ENCODE data around the gene ZNF611. TPM values are rescaled to one million over a fixed set of nuclear protein-coding genes. Genes with fewer than 3 reads are reported as not detected.
"Not testable (repeated sequence)": the region's sequence is repeated elsewhere in the genome, so short reads cannot be mapped to it uniquely, and the experiment has no call there.

Gene ZNF611
- total RNA-seq, 2 experiments from 2014 or later, result 14.6 to 15.5 TPM

GRCh38 chr19:52694921-52695320 is 39.9 kb downstream of the ZNF611 start:
- Histone ChIP-seq H3K4me3 (ENCODE audit: low read length) (no peak overlapping the region), H3K27ac (ENCODE audit: low read depth in 1 of 2, low read length in 2 of 2) (no peak overlapping the region), H3K9me3 (ENCODE audit: control insufficient read depth in 1 of 2, insufficient read depth in 1 of 2, low read length in 2 of 2) (peaks cover 2 to 7% of the 10 kb centered on the region in 2 experiments), H3K36me3 (ENCODE audit: insufficient read depth, low read length) (no peaks in the 10 kb centered on the region), H3K4me1 (ENCODE audit: insufficient read depth, low read length) (peaks cover 9% of the 10 kb centered on the region), H3K27me3 (ENCODE audit: control insufficient read depth in 1 of 2, insufficient read depth in 2 of 2, low read length in 2 of 2) (no peaks in the 10 kb centered on the region)
- no peak for ATAC-seq (ENCODE audit: poor library complexity)
- ChIA-PET POLR2A (interaction anchor here (0.7 kb wide), 1 partner anchor 294 kb away, joined by 3 read pairs; no protein-coding TSS in a partner anchor), CTCF (no interaction called here)
- Mint-ChIP-seq H3K27ac (no peak overlapping the region), H3K36me3 (ENCODE audit: low read depth) (peaks cover 14% of the 10 kb centered on the region), H3K9me3 (no peaks in the 10 kb centered on the region), H3K4me1 (ENCODE audit: low read depth) (peaks cover 14% of the 10 kb centered on the region), H3K27me3 (no peaks in the 10 kb centered on the region), H3K4me3 (no peak overlapping the region)
- no peak for TF ChIP-seq CTCF (IDR thresholded peaks at IDR 0.05)
- intact Hi-C loops (cut with DNase I, micrococcal nuclease), result loop anchor here in 1 of 2 experiments (5.0 kb wide), 1 partner anchor 168 kb away; the partner anchor contains the start of gene ZNF808
- no peak for DNase-seq

GRCh38 chr19:52694281-52694680 is 40.6 kb downstream of the ZNF611 start:
- H3K36me3 ChIP-seq (ENCODE audit: insufficient read depth, low read length); H3K9me3 Mint-ChIP-seq; H3K27ac ChIP-seq (ENCODE audit: low read depth in 1 of 2, low read length in 2 of 2); POLR2A ChIA-PET; H3K4me3 ChIP-seq (ENCODE audit: low read length); DNase-seq; H3K27ac Mint-ChIP-seq; ATAC-seq (ENCODE audit: poor library complexity); H3K27me3 ChIP-seq (ENCODE audit: control insufficient read depth in 1 of 2, insufficient read depth in 2 of 2, low read length in 2 of 2); H3K27me3 Mint-ChIP-seq; H3K4me3 Mint-ChIP-seq; H3K9me3 ChIP-seq (ENCODE audit: control insufficient read depth in 1 of 2, insufficient read depth in 1 of 2, low read length in 2 of 2); CTCF ChIA-PET: not testable (repeated sequence)
- intact Hi-C loops (cut with DNase I, micrococcal nuclease), result loop anchor here in 1 of 2 experiments (5.0 kb wide), 1 partner anchor 167 kb away; the partner anchor contains the start of gene ZNF808
- H3K4me1 Mint-ChIP-seq (ENCODE audit: low read depth), result peaks cover 21% of the 10 kb centered on the region
- peaks cover 16% of the 10 kb centered on the region for H3K36me3 Mint-ChIP-seq (ENCODE audit: low read depth)
- peaks cover 15% of the 10 kb centered on the region for H3K4me1 ChIP-seq (ENCODE audit: insufficient read depth, low read length)

- peak overlapping the region; percentile 51 for H3K27ac Mint-ChIP-seq
- no peaks in the 10 kb centered on the region for H3K9me3 Mint-ChIP-seq
- ChIA-PET POLR2A (no interaction called here), CTCF (no interaction called here)
- H3K36me3 ChIP-seq (ENCODE audit: insufficient read depth, low read length), result no peaks in the 10 kb centered on the region
- peaks cover 16% of the 10 kb centered on the region for H3K36me3 Mint-ChIP-seq (ENCODE audit: low read depth)
- no peak for TF ChIP-seq CTCF (IDR thresholded peaks at IDR 0.05)
- peaks cover 21% of the 10 kb centered on the region for H3K4me1 ChIP-seq (ENCODE audit: insufficient read depth, low read length)
- H3K4me3 Mint-ChIP-seq, result peak overlapping the region; percentile 60
- H3K27me3 Mint-ChIP-seq, result no peaks in the 10 kb centered on the region
- peaks cover 34% of the 10 kb centered on the region for H3K4me1 Mint-ChIP-seq (ENCODE audit: low read depth)
- DNase-seq (no peak), ATAC-seq (ENCODE audit: poor library complexity) (no peak)
- no peaks in the 10 kb centered on the region for H3K27me3 ChIP-seq (ENCODE audit: control insufficient read depth in 1 of 2, insufficient read depth in 2 of 2, low read length in 2 of 2)
- no peak overlapping the region for H3K4me3 ChIP-seq (ENCODE audit: low read length)
- H3K9me3 ChIP-seq (ENCODE audit: control insufficient read depth in 1 of 2, insufficient read depth in 1 of 2, low read length in 2 of 2), result no peaks in the 10 kb centered on the region
- intact Hi-C loops (cut with DNase I, micrococcal nuclease), result loop anchor here in 1 of 2 experiments (1.0 to 5.0 kb wide), 2 partner anchors 34 to 165 kb away; partner anchors contain the start of gene ZNF808
- H3K27ac ChIP-seq (ENCODE audit: low read depth in 1 of 2, low read length in 2 of 2), result no peak overlapping the region
Observed at GRCh38 chr19:52692431-52693008, 42.3 kb downstream of the ZNF611 start.

All from CD4-positive, alpha-beta T cell (primary cell).